GM19372 (cell line): ENCODE data around the gene ANKRD13D.
A peak's percentile ranks its signal among the peaks of the same experiment; 100 is the strongest.

Experiments used
- ATAC-seq: cut with Tn5 transposase; IDR thresholded peaks from one replicate; pipeline ENCODE4 v1.9.1; 2021; ENCODE audit warnings: mild to moderate bottlenecking, low read depth, moderate library complexity; ENCODE audit not compliant: unreplicated experiment

The ANKRD13D gene

DNA sequence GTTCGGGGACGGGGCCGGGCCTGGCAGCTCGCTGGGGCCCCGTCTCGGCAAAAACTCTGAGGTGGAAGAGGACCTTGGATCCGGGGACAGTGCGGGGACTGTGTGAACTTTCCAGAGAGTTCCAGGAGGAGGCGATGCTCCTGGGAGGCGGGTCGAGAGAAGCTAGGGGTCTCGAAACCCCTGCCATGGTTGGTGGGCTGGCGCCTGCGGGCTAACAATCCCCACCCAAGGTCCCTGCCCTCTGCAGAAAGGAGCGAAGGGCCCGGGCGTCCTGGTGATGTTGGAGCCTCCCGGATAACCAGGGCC is 27.5 kb upstream of the ANKRD13D start:
- no peak for ATAC-seq

GRCh38 chr11:67261946-67262681 is 27.0 kb upstream of the ANKRD13D start:
- ATAC-seq: no peak

- no peak for ATAC-seq
Observed at GRCh38 chr11:67262731-67263675, 26.1 kb upstream of the ANKRD13D start.

DNA sequence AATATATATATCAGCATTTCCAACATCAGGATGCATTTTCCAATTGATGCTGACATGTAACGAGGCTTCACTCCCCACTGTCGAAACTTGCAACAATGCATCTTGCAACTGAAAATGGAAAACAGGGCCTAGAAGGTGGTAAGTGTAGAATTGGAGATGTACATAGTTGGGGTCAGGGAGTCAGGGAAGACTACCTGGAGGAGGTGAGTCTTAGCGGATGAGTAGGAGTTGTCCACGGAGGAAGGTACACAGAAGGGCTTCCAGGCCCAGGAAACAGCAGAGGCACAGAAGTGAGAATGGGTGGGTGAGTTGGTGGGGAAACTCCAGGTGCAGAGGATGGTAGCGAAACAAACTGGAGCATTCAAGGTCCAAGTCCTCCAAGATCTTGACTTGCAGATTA is 24.8 kb upstream of the ANKRD13D start:
- no peak for ATAC-seq

DNA sequence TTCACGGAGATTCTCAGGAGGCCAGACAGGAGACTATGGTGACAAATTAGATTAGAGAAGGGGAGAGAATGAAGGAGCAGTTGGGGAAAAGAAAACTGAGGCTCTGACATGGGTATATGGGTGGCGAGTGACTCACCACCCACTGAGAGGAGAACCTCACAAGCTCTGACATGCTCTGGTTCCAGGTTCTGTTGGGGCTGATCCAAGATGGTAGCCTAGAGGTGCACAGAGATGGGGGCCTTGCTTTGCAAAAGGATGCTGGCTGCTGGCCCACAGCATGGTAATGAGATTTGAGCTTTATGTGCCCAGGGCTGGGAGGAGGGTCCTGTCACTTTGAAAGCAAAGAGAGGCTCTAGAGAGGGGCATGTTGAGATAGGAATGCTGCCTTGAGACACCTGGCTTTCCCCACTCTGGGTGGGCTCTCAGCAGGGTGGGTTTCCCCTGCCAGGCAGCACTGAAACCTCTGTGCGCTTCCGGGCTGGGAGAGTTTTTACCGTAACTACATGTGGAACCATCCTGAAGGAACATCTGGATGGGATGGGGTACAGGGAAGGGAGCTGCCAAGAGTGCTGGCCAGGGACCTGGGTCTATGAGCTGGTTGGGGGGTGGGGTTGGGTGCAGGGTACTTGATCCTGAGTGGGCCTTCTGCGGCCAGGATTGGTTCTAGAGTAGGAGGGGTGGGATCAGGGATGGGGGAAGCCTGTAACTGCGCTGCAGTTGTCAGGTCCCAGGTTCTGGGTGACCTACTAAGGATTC is 24.0 kb upstream of the ANKRD13D start:
- ATAC-seq: no peak

GRCh38 chr11:67265633-67266448 is 23.3 kb upstream of the ANKRD13D start:
- peak; percentile 64 for ATAC-seq

DNA sequence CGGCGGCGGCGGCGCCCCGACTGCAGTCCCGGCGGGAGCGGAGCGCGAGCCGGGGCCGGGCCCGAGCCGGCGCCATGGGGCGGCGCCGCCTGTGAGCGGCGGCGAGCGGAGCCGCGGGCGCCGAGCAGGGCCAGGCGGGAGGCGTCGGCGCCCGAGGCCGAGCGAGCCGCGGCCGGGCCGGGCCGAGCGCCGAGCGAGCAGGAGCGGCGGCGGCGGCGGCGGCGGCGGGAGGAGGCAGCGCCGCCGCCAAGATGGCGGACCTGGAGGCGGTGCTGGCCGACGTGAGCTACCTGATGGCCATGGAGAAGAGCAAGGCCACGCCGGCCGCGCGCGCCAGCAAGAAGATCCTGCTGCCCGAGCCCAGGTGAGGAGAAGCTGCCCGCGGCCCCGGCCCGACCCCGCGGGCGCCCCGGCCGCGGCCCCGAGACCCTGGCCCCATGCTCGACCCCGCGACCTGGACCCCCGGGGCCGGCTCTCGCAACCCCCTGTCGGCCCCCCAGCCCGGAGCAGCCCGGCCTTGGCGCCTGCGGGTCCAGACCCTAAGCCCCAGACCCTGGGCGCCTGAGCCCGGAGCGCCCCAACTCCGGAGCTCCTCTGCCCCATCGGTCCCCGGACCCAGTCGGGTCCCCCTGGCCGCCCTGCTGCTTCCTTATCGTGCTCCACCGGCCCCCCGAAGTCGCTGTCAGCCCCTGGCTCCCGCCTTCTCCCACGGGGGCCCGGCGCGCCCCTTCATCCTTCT is 22.5 kb upstream of the ANKRD13D start, which contains the start of gene GRK2:
Gene GRK2 (plus strand): TSS at position 25 of the 739 bp plus-strand sequence. CDS start 227 bp downstream, at position 252.
- peak; percentile 32 for ATAC-seq

GRCh38 chr11:67267188-67268080 is 21.7 kb upstream of the ANKRD13D start:
- no peak for ATAC-seq

- ATAC-seq: no peak
Observed at GRCh38 chr11:67268081-67268961, 20.8 kb upstream of the ANKRD13D start.

- ATAC-seq: no peak
Observed at GRCh38 chr11:67268962-67269268, 20.2 kb upstream of the ANKRD13D start.

DNA sequence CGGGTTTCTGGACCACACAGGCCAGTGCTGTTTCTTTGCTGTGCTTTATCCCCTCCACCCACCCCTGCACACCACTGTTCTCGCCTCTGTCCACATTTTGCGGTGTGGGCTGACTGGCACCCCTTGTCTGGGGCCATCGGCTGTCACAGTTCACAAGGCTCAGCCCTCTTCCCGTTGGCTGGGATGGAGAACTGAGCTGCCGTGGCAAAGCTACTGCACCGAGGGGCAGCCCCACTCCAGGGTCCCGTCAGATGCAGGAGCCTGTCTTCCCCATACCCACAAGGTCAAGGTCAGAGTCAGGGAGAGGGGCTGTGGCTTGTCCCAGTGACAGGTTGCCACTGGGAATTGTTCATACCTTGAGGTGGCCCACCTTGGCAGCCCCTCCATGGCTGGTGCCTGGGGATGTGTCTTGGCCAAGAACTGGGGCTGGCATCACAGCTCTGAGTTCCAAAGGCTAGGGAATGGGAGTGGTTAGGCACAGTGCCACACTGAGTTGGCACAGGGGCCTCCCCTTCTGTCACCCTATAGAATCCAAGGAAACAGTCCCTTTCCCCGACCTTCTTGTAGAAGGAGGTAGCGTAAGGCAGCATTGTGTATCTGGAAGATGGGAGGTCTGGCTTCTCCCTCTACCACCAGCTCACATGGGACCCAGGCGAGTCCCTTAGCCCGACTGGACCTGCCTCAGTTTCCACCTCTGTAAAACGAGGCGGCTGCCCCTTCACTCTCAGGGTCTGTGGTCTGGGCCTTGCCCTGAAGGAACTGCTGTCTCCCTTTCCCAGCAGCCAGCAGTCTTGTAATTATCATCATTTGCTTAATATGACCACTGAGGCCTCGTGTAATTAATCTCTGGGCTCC is 19.5 kb upstream of the ANKRD13D start:
- ATAC-seq: no peak

- ATAC-seq: no peak
Observed at GRCh38 chr11:67270256-67271204, 18.6 kb upstream of the ANKRD13D start.

DNA sequence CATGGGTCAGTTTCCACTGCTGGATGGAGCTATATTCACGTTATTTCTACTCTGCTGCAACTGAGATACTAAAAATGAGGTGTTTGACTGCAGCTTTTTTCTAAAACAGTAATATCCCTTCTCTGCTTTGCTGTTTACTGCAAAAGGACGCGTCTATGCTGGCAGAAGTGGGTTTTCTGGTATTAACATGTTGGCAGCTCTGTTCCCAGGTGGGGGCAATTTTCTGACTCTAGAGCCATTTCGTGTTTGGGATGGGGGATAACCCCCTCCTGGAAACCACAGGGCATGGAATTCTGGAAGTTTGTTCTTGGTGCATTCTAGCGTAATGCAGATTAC is 17.9 kb upstream of the ANKRD13D start:
- ATAC-seq: no peak

DNA sequence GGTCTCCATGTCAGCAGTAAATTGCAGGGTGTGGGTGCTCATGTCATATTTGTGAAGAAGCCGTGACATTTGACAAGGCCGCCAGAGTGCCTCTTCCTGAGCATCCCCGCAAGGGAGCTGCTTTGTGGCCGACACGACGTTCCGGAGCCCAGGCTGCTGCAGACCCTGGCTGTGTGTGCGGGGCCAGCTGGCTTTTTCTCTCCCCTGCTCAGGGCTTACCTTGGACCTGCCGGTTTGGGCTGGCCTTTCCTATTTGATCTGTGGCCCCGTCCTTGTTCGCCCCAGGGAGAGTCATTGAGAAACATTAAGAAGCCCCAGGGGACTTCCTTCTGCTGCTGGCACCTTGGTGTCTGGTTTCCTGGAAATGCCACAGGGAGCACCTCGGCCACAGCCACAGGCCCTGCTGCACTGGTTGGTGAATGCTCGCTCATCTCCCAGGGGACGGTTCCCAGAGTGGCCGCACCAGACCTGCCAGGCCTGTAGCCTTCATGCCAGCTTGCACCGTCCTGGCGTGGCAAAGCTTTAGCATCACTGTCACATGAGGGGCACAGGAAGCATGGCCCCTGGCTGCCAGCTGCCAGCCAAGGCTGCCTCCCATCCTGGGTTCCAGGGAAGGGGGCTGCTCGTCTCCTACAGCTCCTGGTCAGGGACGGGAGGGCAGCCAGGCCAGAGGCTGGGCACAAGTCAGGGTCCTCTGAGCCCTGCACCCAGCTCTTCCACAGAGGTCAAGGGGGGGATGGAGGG is 17.4 kb upstream of the ANKRD13D start:
- no peak for ATAC-seq
